Sciatic nerve (tissue), 2 donors: ENCODE measurements around the gene ANKIB1. TPM values are rescaled to one million over a fixed set of nuclear protein-coding genes. Genes with fewer than 3 reads are reported as not detected.
"Not testable (repeated sequence)": the region's sequence is repeated elsewhere in the genome, so short reads cannot be mapped to it uniquely, and the experiment has no call there.

Source experiments
- ATAC-seq: fragments of 200-7000 bp; cut with Tn5 transposase; one replicate; pipeline ENCODE4 v1.9.1; 2020; ENCODE audit warnings: mild to moderate bottlenecking, moderate library complexity
- DNase-seq: peaks from one replicate; pipeline ENCODE4 v3.0.0-alpha.2; 2020; ENCODE audit warnings: low spot score
- intact Hi-C: fragments of 100-400 bp; cut with DNase I; formaldehyde crosslinking; loops from one replicate; pipeline ENCODE4 v1.14.2; 2022
- microRNA-seq: library from miRNA; unstranded; fragments of <30 nt; microRNA quantifications from one replicate; pipeline ENCODE4 v1.2.0, GENCODE V29; 2020
- total RNA-seq: library from RNA; stranded (reverse); fragmentation: NEBNext Ultra II Directional; extraction: Animal tissue kit (Norgen Biotek cat#: 25700); gene quantifications from one replicate; pipeline ENCODE4 v1.2.1, GENCODE V29; 2021
- donor health status: DM: no; HTN: no; CAD: no.
- donor health status: DM: no; HTN: no; CAD: no.

ANKIB1 gene
- total RNA-seq, 1 donor from 2014 or later = 76.8 TPM

DNA sequence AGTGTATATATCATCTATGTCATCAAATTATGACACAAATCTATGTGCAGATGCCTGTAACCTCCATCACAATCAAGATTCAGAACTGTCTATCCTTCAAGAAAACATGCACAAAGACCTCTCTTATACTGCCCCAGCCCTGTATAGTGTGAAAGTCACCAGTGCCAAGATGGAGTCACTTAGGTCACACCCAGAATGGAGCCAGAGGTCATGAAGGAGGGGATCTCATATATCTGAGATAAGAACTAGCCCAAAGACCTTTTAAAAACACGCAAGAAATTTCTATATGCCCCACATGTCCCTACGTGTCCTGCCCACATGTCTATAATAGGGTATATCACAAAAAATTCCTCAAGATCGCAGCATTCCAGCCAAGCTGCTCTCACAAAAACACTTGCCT, 181.4 kb downstream of the ANKIB1 start:
- intact Hi-C loops = no loop called here

DNA sequence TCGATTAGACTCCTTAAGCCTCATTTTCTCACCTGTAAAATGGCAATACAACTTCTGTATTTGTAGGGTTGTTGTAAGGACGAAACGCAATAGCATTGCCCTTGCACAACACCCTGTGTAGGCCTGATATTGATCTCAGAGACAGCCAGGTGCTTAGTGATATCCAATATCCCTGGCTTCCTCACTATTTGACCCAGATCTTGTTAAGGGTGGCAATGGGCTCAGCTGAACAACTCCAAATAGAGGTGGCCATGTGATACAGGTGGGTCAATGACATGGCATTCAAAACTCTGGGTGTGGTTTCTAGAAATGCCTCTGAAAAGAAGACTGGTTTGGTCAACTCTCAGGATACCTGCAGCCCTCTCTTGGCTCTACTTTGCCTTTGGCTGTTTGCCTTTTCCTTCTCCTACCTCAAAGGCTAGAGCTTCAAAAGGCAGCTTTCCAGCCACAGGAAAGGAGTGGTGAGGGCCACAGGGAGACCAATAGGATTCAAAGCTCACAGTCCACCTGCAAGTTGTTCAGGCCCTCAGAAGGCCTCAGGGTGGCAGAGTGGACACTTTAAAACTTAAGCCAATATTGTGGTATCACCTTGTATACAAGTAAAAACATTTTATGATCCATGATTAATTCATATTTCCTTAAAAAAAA, 186.6 kb downstream of the ANKIB1 start:
- ATAC-seq = no peak
- DNase-seq = no peak
- intact Hi-C loops = no loop called here

More for the DNA sequence above, 181.4 kb downstream of the ANKIB1 start:
- no peak for ATAC-seq
- DNase-seq = no peak

DNA sequence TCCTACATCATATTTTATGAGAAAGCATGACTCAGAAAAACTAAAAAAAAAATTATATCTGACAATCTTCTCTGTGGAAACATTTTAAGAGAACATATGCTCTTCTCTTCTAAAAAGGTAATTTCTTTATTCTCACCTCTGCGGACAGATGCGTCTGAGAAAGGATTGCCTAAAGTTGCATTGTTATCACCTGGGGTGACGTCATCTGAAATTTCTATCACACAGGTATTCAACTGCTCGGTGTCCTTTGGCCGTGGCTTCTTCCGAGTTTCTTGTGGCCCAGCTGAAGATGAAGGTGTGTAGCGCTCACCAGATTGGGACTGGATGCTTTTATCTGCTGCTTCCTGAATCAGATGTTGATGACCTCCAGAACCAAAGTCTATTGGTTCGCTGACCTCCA, 187.2 kb downstream of the ANKIB1 start:
- intact Hi-C loops = no loop called here
- no peak for ATAC-seq
- no peak for DNase-seq

DNA sequence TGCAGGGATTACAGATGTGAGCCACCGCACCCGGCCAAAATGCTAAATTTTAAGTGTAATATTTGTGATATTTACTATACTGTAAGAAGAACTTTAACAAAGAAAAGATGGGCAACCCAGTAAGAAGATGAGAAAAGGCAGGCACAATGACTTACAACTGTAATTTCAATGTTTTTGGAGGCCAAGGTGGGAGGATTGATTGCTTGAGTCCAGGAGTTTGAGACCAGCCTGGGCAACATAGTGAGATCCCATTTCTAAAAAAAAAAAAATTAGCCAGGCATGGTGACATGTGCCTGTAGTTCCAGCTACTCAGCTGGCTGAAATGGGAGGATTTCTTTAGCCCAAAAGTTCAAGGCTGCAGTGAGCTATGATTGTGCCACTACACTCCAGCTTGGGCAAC, 189.8 kb downstream of the ANKIB1 start:
- DNase-seq = no peak
- intact Hi-C loops = no loop called here
- no peak for ATAC-seq

DNA sequence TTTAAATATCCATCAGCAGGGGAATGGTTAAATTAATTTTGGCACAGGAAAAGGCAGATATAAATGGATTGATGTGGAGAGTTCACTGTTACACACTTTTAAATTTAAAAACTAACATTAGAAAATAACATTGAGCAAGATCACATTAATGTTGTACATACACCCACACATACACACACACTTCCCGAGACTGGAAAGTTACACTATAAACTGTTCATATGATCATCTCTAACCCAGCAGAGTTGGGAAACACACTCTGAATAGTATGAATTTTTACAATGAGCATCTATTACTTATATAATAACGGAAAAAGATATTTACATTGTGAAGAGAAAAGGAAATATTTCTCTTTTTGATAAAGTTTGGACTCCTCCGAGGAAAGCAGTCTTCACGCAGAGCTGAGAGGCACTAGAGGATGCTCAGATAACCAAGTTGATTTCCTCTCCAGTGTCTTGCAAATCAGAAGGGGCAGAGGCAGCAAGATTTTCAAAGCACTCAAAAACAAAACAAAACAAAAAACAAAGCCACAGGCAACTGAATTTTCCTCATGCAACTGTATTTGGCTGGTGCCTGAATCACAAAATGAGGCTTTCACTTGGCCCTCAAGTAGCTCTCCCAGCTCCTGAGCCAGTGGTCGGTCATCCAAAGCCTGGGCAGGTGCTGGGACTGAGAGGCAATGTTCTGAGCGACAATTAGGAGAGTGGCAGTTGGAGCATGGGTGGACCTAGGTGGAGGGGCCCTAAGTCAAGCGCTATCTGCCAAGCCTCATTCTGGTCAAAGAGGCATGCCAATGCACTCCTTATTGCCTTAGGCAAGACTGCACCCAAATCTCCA, 191.1 kb downstream of the ANKIB1 start:
- intact Hi-C loops = no loop called here

DNA sequence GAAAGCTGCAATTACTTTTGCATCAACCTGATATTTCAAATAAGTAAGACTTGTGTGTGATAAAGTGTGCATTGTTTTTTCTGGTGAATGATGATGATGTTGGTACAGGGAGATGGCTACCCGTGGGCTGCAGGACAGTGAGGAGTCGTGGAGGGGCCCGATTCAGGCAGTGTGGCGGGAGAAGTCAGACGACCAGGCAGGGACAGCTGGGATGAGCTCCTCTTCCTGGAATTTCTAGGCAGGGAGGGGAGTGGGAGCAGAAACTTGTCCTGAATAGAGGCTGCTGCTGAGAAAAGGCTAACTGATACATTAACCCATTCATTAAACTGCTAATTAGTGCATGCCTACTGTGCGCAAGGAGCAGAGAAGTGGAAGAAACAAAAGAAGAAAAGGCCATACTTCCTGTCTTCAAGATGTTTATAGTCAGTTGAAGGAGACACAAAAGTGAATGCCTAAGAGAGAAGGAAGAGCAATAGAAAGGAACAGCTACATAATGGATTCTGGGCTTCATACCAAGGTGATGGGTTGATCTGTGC, 192.2 kb downstream of the ANKIB1 start:
- no peak for DNase-seq
- ATAC-seq = no peak
- intact Hi-C loops = no loop called here

More for the DNA sequence above, 191.1 kb downstream of the ANKIB1 start:
- DNase-seq (no peak), ATAC-seq (no peak)

DNA sequence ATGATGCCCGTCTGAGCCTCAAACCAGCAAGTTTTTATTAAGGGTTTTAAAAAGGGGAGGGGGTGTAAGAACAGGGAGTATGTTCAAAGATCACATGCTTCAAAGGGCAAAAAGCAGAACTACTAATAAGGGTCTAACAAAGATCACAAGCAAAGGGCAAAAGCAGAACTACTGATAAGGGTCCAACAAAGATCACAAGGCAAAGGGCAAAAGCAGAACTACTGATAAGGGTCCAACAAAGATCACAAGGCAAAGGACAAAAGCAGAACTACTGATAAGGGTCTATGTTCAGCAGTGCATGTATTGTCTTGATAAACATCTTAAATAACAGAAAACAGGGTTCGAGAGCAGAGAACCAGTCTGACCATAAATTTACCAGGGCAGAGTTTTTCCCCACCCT, 196.9 kb downstream of the ANKIB1 start:
- DNase-seq, ATAC-seq, intact Hi-C loops: not testable (repeated sequence)

DNA sequence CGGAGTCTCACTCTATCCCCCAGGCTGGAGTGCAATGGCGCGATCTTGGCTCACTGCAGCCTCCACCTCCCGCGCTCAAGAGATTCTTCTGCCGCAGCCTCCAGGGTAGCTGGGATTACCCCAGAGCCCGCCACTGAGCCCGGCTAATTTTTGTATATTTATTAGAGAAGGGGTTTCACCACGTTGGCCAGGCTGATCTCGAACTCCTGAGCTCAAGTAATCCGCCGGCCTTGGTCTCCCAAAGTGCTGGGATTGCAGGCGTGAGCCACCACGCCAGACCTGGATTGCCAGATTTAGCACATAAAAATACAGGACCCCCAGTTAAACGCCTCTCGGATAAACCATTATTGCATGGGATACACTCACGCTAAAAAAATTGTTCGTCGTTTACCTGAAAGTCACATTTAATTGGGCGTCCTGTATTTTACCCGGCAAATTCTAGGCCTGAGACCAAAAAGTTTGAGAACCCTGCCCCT, 201.1 kb downstream of the ANKIB1 start:
- peak; percentile 58 for DNase-seq
- intact Hi-C loops = no loop called here

DNA sequence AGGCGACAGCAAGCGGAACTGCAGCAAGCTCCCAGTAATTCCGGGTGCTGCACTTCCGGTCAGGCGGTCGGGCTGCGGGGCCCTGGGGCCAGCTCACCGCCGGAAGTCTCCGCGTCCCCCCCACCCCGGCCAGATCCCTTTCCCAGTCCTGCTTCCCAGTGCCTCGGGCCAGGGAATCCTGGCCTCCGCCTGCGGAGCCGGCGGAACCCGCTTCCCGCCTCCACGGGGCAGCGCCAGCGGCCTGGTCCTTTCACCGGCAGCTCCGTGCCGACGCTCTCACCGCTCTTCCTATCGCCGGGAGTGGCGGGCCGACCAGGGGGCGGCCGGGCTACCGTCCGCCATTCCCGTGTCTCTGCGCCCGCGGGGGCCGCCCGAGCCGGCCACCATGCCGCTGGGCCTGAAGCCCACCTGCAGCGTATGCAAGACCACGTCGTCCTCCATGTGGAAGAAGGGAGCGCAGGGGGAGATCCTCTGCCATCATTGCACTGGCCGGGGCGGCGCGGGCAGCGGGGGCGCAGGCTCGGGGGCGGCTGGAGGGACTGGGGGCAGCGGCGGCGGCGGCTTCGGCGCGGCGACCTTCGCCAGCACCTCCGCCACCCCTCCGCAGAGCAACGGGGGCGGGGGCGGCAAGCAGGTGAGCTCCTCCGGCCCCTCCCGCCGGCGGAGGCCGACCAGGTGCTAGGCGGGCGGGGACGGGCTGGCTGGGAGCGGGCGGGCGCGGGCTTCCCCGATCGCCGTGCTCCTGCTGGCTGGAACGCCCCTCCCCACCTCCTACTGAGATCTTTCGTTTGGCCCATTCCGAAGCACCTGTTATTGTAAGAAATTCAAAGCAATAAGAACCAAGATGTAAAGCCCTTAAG, 201.8 kb downstream of the ANKIB1 start, which contains the start of gene GATAD1:
Gene GATAD1, plus strand, starts transcription at position 138 of the 860 bp plus-strand sequence. Its CDS starts 248 bp downstream, at position 386.
- intact Hi-C loops = no loop called here
- DNase-seq (peak; percentile 94), ATAC-seq (peak; percentile 99)

More for the DNA sequence above, 201.1 kb downstream of the ANKIB1 start:
- ATAC-seq = no peak

DNA sequence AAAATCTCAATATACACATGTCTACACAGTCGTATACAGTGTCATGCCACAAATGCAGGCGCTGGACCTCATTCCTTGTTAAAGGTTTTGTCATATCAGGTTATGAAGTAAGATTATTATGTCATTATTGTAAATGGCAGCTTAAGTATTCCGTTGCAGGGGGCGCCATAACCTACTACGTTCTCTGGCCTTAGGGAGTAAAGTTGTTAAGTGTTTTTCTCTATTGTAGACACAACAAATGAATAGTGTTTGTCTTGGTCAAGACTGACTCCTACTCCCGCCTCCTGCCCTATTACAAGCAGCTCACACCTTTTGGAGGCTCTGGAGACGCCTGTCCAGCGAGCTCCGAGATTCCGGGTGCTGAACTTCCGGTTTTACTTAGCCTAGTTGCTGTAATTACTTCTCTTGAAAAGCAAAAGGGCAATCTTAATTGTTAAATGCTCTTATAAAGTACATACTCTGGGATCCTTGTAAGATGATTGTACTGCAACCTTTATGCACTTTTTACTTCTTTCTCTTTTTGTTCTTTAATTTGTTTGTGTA, 202.5 kb downstream of the ANKIB1 start:
- intact Hi-C loops = no loop called here
- DNase-seq (peak; percentile 70), ATAC-seq (peak; percentile 22)

Small RNA genes lying within 50 kb of the gene (microRNA-seq; reads per million reads assigned to microRNA genes)
- gene MIR1285-1 = not detected

Other genes starting within 250 kb of the ANKIB1 start
- 101 TPM for gene CYP51A1, start 111.5 kb upstream of the ANKIB1 start, total RNA-seq
- gene LRRD1, start 66.8 kb upstream of the ANKIB1 start, total RNA-seq = not detected
- gene KRIT1, start 60 bp upstream of the ANKIB1 start, total RNA-seq = 54.3 TPM
- 52.0 TPM for gene GATAD1, start 201.5 kb downstream of the ANKIB1 start, total RNA-seq
- 0.22 TPM for gene ERVW-1, start 232.0 kb downstream of the ANKIB1 start, total RNA-seq